RPMI8226 (cell line): Measurements from ENCODE around the gene BCL6.
"Not testable (repeated sequence)": the region's sequence is repeated elsewhere in the genome, so short reads cannot be mapped to it uniquely, and the experiment has no call there.

Experiments used
- DNase-seq: peaks from one replicate; pipeline ENCODE4 v3.0.0-alpha.2; 2015

Gene BCL6

GRCh38 chr3:187709155-187709554 lies 36.1 kb downstream of the BCL6 start:
- DNase-seq = no peak

- no peak for DNase-seq
Observed at GRCh38 chr3:187708696-187709095, 36.6 kb downstream of the BCL6 start.

DNA sequence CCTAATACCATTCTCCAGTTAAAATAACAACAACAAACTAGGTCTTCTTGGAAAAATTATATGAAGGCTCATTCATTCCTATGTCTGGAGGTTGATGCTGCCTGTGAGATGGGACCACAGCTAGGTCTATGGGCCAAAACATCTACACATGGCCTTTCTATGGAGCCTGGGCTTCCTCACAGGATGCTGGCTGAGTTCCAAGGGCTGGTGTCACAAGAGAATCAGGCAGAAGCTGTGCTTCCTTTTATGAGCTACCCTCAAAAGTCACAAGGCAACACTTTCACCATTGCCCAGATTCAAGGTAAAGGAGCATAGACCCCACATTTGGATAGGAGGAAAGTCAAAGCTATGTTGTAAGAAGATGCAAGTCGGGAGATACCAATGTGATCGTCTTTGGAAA lies 38.3 kb downstream of the BCL6 start:
- peak; percentile 11 for DNase-seq

DNA sequence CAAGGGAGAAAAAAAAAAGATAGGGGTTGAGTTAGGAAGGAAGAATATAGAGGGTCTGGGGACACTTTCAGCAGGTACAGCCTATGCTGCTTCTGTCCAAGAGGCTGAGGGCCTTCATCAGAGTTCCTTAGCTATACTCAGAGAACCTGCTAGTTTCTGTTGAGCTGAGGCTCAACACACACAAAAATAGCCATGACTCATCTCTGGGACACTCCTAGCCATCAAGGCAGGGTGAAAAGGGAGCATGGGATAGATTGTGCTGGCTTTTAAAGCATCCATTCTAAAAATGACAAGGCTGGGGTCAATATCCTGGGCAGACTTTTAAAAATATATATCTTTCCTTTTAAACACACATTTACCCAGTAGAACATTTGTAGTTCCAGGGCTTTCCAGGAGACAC lies 40.1 kb downstream of the BCL6 start:
- no peak for DNase-seq

- DNase-seq = no peak
Observed at GRCh38 chr3:187702507-187703033, 42.7 kb downstream of the BCL6 start, which contains the start of gene RTP2. TSS of gene RTP2 (minus strand) at chr3:187702557. CDS start at chr3:187702128, 429 bp downstream.

DNA sequence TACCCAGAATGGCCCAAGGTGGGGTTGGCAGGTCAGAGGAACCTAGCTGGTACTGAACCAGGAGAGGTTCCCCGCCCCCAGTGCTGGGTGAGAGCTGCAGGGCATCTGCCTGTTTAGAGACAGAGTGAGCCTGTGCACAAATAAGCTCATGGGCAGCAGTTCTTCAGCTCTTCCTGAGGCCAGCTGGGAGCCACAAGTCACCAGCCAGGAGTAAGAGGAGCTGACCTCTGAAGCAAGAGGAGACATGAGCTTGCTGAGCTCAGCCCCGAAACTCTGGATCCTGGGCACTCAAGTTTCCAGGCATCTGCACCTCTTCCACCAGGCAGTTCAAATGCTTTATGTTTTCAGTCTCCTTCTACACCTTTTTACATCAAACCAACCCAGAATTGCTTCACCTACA lies 45.0 kb downstream of the BCL6 start:
- DNase-seq = no peak

- DNase-seq = no peak
Observed at GRCh38 chr3:187698499-187699399, 46.5 kb downstream of the BCL6 start.

GRCh38 chr3:187696021-187696420 lies 49.2 kb downstream of the BCL6 start:
- DNase-seq = no peak

GRCh38 chr3:187695449-187695848 lies 49.8 kb downstream of the BCL6 start:
- DNase-seq = no peak

DNA sequence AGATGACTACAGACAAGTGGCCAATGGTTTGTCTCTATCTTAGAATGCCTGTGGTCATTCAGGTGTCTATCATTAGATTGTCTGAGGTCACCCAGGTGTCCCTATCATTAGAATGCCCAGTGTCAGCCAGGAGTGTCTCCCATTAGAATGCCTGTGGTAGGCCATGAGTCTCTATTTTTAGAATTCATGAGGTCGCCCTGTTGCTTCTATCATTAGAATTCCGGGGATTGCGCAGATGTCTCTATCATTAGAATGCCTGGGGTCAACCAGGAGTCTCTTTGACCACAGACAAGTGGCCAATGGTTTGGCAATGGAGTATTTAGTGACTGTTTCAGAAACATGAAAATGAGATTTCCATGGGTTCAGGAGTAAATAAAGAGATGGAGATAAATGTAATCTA lies 50.5 kb downstream of the BCL6 start:
- no peak for DNase-seq

- no peak for DNase-seq
Observed at GRCh38 chr3:187693431-187693830, 51.8 kb downstream of the BCL6 start.

- no peak for DNase-seq
Observed at GRCh38 chr3:187689984-187690383, 55.3 kb downstream of the BCL6 start.

- no peak for DNase-seq
Observed at GRCh38 chr3:187686621-187687273, 58.5 kb downstream of the BCL6 start.

GRCh38 chr3:187685948-187686347 lies 59.3 kb downstream of the BCL6 start:
- DNase-seq = no peak

DNA sequence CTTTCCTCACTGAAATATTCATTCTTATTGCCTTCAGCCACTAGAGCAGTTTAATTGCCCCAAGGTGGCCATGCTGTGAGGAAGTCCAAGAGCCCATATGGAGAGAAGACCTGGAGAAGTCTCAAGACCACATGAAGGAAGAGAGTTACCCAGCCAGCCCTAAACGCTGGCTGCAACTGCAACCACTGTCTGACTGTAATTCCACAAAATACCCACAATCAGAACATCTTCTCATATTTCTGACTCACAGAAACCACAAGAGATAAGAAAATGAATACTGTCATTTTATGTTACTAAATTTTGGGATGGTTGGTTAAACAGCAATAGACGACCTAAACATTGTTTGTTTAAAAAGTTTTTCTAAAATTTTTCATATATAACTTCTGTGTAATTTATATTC lies 60.4 kb downstream of the BCL6 start:
- DNase-seq = no peak

GRCh38 chr3:187684444-187684843 lies 60.8 kb downstream of the BCL6 start:
- DNase-seq = no peak

- DNase-seq = not testable (repeated sequence)
Observed at GRCh38 chr3:187681756-187682155, 63.5 kb downstream of the BCL6 start.

DNA sequence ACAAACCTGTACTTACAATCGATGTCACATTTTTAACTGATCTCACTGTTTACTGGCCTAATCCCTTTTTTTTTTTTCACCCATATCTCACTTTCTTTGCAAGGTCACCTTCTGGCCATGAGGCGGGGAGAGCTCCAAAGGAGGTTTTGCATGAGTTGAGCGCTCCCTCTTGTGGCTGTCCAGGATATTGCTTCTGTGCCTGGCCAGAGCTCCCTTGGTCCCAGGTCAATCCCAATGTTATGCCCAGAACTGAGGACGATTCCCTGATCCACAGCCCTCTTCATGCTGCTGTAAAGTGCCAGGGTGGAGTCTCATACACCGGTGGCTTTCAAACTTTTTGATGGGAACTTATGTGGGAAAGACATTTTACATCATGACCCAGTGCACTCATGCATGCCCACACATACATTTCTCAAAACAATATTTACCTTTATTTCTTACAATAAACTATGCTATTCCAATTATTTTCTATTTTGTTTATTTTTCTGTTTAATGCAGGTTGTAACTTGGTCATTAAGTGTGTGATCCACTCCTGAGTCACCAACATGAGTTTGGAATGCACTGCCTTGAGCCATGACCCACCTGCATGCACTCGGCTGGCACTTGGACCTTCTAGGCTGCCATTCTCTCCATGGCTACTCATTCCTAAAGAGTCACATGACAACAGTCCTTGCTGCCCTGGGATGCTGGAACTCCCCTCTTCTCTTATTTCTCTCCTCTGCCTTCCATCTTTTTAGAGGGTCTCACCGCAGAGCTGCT lies 65.5 kb downstream of the BCL6 start:
- DNase-seq = peak; percentile 70

DNA sequence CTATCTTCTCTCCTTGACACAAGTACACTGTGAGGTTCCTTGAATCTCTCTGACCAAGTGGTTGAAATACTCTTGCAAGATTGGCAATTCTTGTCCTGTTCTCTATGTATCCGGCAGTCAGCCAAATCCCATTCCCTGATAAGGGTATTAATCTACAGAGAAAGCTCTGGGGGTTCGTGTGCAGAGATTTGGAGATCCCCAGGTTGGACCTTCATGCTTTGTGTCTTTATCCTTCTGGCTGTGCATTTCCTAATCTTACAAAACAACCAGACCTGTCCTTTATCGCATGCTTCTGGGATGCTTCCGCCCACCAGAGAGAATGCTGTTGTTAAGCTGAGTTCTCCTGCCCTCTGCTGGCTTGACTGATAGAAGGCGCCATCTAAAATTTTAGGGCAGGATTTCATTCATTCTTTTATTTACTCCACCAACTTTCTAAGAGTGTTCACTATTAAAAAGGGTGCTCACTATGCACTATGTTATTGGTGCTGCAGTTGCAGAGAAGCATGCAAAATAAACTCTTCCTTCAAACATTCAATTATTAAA lies 66.5 kb downstream of the BCL6 start:
- DNase-seq = peak; percentile 36

DNA sequence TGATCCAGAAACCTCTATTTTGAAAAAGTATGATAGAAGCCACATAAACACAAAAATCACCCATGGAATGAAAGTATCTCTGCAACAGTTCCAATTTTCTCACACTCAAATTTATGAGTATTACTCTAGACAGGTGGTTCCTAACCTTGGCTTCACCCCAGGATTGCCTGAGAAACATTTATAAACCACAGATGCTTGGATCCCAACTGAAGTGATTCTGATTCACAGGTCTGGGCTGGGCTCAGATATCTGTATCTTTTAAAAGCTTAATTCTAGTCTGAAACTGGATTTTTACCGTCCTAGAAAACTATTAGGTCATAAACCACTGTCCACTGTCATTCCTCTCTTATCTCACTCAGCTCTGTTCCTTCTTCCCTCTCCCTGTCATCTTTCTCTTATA lies 67.7 kb downstream of the BCL6 start:
- DNase-seq = no peak

DNA sequence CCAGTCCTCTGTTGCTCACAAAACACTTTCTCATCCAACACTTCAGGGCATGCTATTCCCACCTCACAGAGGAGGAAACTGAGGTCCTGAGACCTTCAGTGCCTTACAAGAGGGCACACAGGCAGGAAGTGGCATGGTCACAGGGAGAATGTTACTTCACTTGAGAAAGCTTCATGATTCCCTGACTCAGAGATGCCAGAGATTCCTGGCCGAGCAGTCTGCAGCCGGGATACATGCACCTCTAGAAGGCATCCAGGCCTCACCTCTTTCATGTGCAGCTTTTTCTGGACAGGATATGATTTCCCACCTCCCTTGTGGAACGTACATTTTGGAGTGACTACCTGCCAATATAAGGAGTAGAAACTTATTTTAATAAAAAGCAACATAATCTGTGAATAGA lies 72.3 kb downstream of the BCL6 start:
- no peak for DNase-seq
